ENCODE measurements around the gene CHKA. TPM values are rescaled to one million over a fixed set of nuclear protein-coding genes. Genes with fewer than 3 reads are reported as not detected.
A peak's percentile ranks its signal among the peaks of the same experiment; 100 is the strongest.

Gene CHKA
- total and polyA plus RNA-seq, 2 of the 4 experiments (the other 2 are of a cell fraction), result 4.5 to 8.4 TPM

GRCh38 chr11:68099474-68100405, 21.4 kb downstream of the CHKA start:
- Histone ChIP-seq H3K27me3 (ENCODE audit: control insufficient read depth, insufficient read depth, low read length) (no peaks in the 10 kb centered on the region), H2BK15ac (ENCODE audit: low read depth, low read length) (no peak overlapping the region), H2BK5ac (ENCODE audit: low read depth, low read length, poor library complexity, severe bottlenecking) (no peak overlapping the region), H2AFZ (replicated peaks; ENCODE audit: low read length, poor library complexity) (peak overlapping the region; percentile 74), H3K36me3 (ENCODE audit: control insufficient read depth, insufficient read depth, low read length) (no peaks in the 10 kb centered on the region), H2AK5ac (ENCODE audit: low read depth, low read length) (no peak overlapping the region), H4K91ac (ENCODE audit: insufficient read depth, low read depth, low read length) (no peak overlapping the region), H4K20me1 (ENCODE audit: insufficient read depth, low read length) (no peaks in the 10 kb centered on the region; the same call in 1 of the 2 replicates), H3K4ac (ENCODE audit: low read depth, low read length) (no peak overlapping the region), H3K18ac (ENCODE audit: low read depth, low read length) (no peak overlapping the region), H2BK20ac (ENCODE audit: low read depth, low read length) (no peak overlapping the region), H3K4me1 (ENCODE audit: control insufficient read depth, insufficient read depth, low read length) (peaks cover 2% of the 10 kb centered on the region), H3K9me1 (ENCODE audit: insufficient read depth, low read length) (no peaks in the 10 kb centered on the region), H3K23ac (ENCODE audit: low read depth, low read length) (peak overlapping the region; percentile 91; the same call in 1 of the 2 replicates), H4K8ac (ENCODE audit: low read depth in 2 of 2, low read length in 2 of 2) (peak overlapping the region in 1 of 2 experiments; percentile 27; a peak in 1 of 4 replicates), H3K4me3 (ENCODE audit: insufficient read depth, low read depth, low read length) (no peak overlapping the region), H3K56ac (ENCODE audit: extremely low read depth, insufficient read depth, low read length) (no peak overlapping the region), H3K9me3 (ENCODE audit: control insufficient read depth, insufficient read depth, low read length) (no peaks in the 10 kb centered on the region), H2BK120ac (ENCODE audit: low read depth, low read length) (no peak overlapping the region), H3K14ac (replicated peaks; ENCODE audit: low read depth, low read length) (no peak overlapping the region), H4K5ac (ENCODE audit: low read depth, low read length) (no peak overlapping the region), H3K79me1 (ENCODE audit: low read depth in 1 of 2, low read length in 2 of 2) (peaks cover 10 to 16% of the 10 kb centered on the region in 2 experiments), H3K9ac (ENCODE audit: low read depth, low read length) (no peak overlapping the region; the same call in 1 of the 2 replicates), H2AK9ac (replicated peaks; ENCODE audit: low read depth, low read length, poor library complexity) (no peak overlapping the region), H3K4me2 (ENCODE audit: low read depth, low read length) (peak overlapping the region; percentile 66), H3K27ac (ENCODE audit: insufficient read depth, low read length) (no peak overlapping the region)
- DNase-seq, result no peak
- ChIA-PET POLR2A (ENCODE audit: unreplicated experiment) (no interaction called here), CTCF (no interaction called here)
- in situ Hi-C loops (cut with MboI; ENCODE audit: low sequenced_read_pairs), result no loop called here
- BruUV-seq (replicated peaks), result no TSS peak
- dilution Hi-C loops (cut with HindIII; ENCODE audit: low sequenced_read_pairs, unreplicated experiment), result no loop called here
- intact Hi-C loops (cut with micrococcal nuclease), result no loop called here
- WGBS, 2 experiments (ENCODE audit: extremely low coverage in 2 of 2, insufficient read length in 1 of 2), result 19% methylated on average over 8 of the region's 12 CpGs; no CpG with 5 or more reads in 1 of the 2 experiments
- peak; percentile 35; the same call in 1 of the 2 replicates for ATAC-seq (ENCODE audit: low read depth)
- no peak for TF ChIP-seq CHD1 (IDR thresholded peaks at IDR 0.05; ENCODE audit: low read depth, low read length)
- no peak for TF ChIP-seq MXI1 (IDR thresholded peaks at IDR 0.05; ENCODE audit: borderline replicate concordance, low read depth, low read length)
- no peak for TF ChIP-seq USF2 (IDR thresholded peaks at IDR 0.05; ENCODE audit: low read depth, low read length)
- no peak for TF ChIP-seq CEBPB (IDR thresholded peaks at IDR 0.05; ENCODE audit: low read depth, low read length)
- TF ChIP-seq, protein P1, sequence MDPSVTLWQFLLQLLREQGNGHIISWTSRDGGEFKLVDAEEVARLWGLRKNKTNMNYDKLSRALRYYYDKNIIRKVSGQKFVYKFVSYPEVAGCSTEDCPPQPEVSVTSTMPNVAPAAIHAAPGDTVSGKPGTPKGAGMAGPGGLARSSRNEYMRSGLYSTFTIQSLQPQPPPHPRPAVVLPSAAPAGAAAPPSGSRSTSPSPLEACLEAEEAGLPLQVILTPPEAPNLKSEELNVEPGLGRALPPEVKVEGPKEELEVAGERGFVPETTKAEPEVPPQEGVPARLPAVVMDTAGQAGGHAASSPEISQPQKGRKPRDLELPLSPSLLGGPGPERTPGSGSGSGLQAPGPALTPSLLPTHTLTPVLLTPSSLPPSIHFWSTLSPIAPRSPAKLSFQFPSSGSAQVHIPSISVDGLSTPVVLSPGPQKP (IDR thresholded peaks at IDR 0.05; ENCODE audit: borderline replicate concordance, low read depth, low read length), result no peak
- no peak for TF ChIP-seq POLR2A (IDR thresholded peaks at IDR 0.05; ENCODE audit: low read depth, low read length)
- no peak for TF ChIP-seq SMC3 (IDR thresholded peaks at IDR 0.05; ENCODE audit: low read depth, low read length)
- no peak for TF ChIP-seq CTCF (conservative IDR thresholded peaks at IDR 0.05; ENCODE audit: low read depth, low read length)
- TF ChIP-seq RCOR1 (IDR thresholded peaks at IDR 0.05; ENCODE audit: insufficient replicate concordance, low read length), result no peak
- TF ChIP-seq BHLHE40 (IDR thresholded peaks at IDR 0.05; ENCODE audit: low read depth, low read length), result no peak
- TF ChIP-seq RFX5 (IDR thresholded peaks at IDR 0.05; ENCODE audit: low read depth, low read length), result no peak
- no peak for TF ChIP-seq RAD21 (IDR thresholded peaks at IDR 0.05; ENCODE audit: low read length)
- TF ChIP-seq MAFK (IDR thresholded peaks at IDR 0.05; ENCODE audit: low read depth, low read length), result no peak
- TF ChIP-seq FOS (IDR thresholded peaks at IDR 0.05; ENCODE audit: low read depth, low read length), result no peak

All from IMR-90 (cell line).